Body of pancreas (tissue), 4 donors: ENCODE data around the gene RBMS3.

ENCODE experiments used
- POLR2A ChIP-seq, 3 donors: fragments of 450-650 bp; IDR thresholded peaks; one replicate each; pipeline ENCODE4 v1.6.1; 2016; ENCODE audit warnings: antibody characterized with exemption in 3 of 3, mild to moderate bottlenecking in 2 of 3
- TF ChIP-seq, protein P1 (sequence below), 7 experiments: fragments of 450-650 bp in 4 of 7; fragments of 200-600 bp in 3 of 7; sonication (generic) in 3 of 7; IDR thresholded peaks; one replicate each; pipeline ENCODE4 v1.5.1; 2016 to 2019; ENCODE audit warnings: antibody characterized with exemption in 7 of 7

DNA sequence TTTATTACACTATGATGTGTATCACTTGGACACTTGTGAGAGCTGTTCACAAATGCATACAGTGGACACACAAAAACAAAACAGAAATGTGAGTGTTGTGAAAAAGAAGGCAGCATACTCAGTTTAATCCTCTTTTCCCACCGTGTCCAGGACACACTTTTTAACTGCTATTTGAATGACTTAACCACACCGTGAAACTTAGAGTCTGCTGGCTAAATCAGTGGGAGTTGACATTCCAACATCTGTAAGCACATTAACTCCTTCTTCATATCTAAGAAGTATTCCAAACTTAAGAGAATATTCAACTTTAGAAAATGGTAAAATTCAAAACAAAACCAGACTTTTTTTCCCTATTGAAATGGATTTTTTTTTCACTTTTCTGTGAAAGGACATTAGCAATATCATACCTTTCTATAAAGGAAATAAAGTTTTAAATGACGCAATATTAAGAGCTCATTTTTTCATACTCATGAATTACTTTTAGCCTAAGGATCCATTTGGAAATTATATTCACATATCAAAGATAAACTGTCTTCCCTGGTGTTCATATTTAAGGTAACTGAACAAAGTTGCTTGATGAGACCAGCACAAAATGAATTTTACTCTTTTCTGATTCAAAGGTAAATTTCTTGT lies 316.6 kb downstream of the RBMS3 start:
- TF ChIP-seq, protein P1, sequence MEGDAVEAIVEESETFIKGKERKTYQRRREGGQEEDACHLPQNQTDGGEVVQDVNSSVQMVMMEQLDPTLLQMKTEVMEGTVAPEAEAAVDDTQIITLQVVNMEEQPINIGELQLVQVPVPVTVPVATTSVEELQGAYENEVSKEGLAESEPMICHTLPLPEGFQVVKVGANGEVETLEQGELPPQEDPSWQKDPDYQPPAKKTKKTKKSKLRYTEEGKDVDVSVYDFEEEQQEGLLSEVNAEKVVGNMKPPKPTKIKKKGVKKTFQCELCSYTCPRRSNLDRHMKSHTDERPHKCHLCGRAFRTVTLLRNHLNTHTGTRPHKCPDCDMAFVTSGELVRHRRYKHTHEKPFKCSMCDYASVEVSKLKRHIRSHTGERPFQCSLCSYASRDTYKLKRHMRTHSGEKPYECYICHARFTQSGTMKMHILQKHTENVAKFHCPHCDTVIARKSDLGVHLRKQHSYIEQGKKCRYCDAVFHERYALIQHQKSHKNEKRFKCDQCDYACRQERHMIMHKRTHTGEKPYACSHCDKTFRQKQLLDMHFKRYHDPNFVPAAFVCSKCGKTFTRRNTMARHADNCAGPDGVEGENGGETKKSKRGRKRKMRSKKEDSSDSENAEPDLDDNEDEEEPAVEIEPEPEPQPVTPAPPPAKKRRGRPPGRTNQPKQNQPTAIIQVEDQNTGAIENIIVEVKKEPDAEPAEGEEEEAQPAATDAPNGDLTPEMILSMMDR (IDR thresholded peaks at IDR 0.05): no peak
- TF ChIP-seq POLR2A (IDR thresholded peaks at IDR 0.05): no peak
